Ascending aorta (tissue), 2 donors: ENCODE measurements around the gene SORCS3. TPM values are rescaled to one million over a fixed set of nuclear protein-coding genes. Genes with fewer than 3 reads are reported as not detected.

ENCODE experiments used
- DNase-seq, 2 donors: peaks; one replicate each; pipeline ENCODE4 v3.0.0-alpha.2; 2019; ENCODE audit warnings: low spot score in 2 of 2
- H3K27ac ChIP-seq, 2 donors: fragments of 200-600 bp; sonication (generic); one replicate each; pipeline ENCODE4 v1.5.1; 2016 to 2017; ENCODE audit warnings: mild to moderate bottlenecking in 1 of 2
- H3K27me3 ChIP-seq: fragments of 200-600 bp; sonication (generic); one replicate; pipeline ENCODE4 v1.5.1; 2017
- H3K36me3 ChIP-seq, 2 donors: fragments of 200-600 bp; sonication (generic); one replicate each; pipeline ENCODE4 v1.5.1; 2016
- H3K4me1 ChIP-seq, 2 donors: fragments of 200-600 bp; sonication (generic); one replicate each; pipeline ENCODE4 v1.5.1; 2016 to 2017; ENCODE audit warnings: mild to moderate bottlenecking in 1 of 2
- H3K4me3 ChIP-seq, 2 donors: fragments of 200-600 bp; sonication (generic); one replicate each; pipeline ENCODE4 v1.5.1; 2016 to 2017; ENCODE audit warnings: mild to moderate bottlenecking in 1 of 2
- H3K9me3 ChIP-seq, 2 donors: fragments of 200-600 bp; sonication (generic); one replicate each; pipeline ENCODE4 v1.5.1; 2016
- CTCF ChIP-seq, 3 experiments: fragments of 200-600 bp in 2 of 3; fragments of 450-650 bp in 1 of 3; sonication (generic) in 2 of 3; IDR thresholded peaks; one replicate each; pipeline ENCODE4 v1.5.1; 2016 to 2019; ENCODE audit warnings: antibody characterized with exemption in 3 of 3, mild to moderate bottlenecking in 1 of 3, moderate library complexity in 1 of 3
- intact Hi-C: fragments of 100-400 bp; cut with DNase I; formaldehyde crosslinking; loops from one replicate; pipeline ENCODE4 v1.15.1; 2023
- total RNA-seq: library from RNA; depleted of rRNA; stranded (reverse); fragments of >200 nt; gene quantifications from one replicate; pipeline ENCODE4 v1.1.0, GENCODE V29; 2016

SORCS3 gene
- total RNA-seq, 1 donor from 2014 or later = not detected

GRCh38 chr10:104622598-104623209, 18.4 kb upstream of the SORCS3 start:
- TF ChIP-seq CTCF (IDR thresholded peaks at IDR 0.05) = peak in 1 of 3 experiments; percentile 19
- Histone ChIP-seq H3K9me3 (no peaks in the 10 kb centered on the region), H3K36me3 (no peaks in the 10 kb centered on the region), H3K27ac (no peak overlapping the region), H3K4me3 (no peak overlapping the region), H3K4me1 (no peaks in the 10 kb centered on the region), H3K27me3 (no peaks in the 10 kb centered on the region)
- no peak for DNase-seq
- intact Hi-C loops = no loop called here

GRCh38 chr10:104630731-104631130, 10.4 kb upstream of the SORCS3 start:
- no peak for TF ChIP-seq CTCF (IDR thresholded peaks at IDR 0.05)
- H3K9me3 ChIP-seq = no peaks in the 10 kb centered on the region
- no peaks in the 10 kb centered on the region for H3K27me3 ChIP-seq
- H3K4me1 ChIP-seq = no peaks in the 10 kb centered on the region
- H3K36me3 ChIP-seq = no peaks in the 10 kb centered on the region
- no peak overlapping the region for H3K4me3 ChIP-seq
- H3K27ac ChIP-seq = no peak overlapping the region
- intact Hi-C loops = no loop called here
- DNase-seq = no peak

- H3K27ac ChIP-seq = no peak overlapping the region
- no peaks in the 10 kb centered on the region for H3K9me3 ChIP-seq
- TF ChIP-seq CTCF (IDR thresholded peaks at IDR 0.05) = no peak
- no peaks in the 10 kb centered on the region for H3K27me3 ChIP-seq
- intact Hi-C loops = no loop called here
- no peaks in the 10 kb centered on the region for H3K4me1 ChIP-seq
- H3K36me3 ChIP-seq = no peaks in the 10 kb centered on the region
- no peak for DNase-seq
- H3K4me3 ChIP-seq = no peak overlapping the region
These were observed 9.1 kb upstream of the SORCS3 start for GRCh38 chr10:104631946-104632345.

GRCh38 chr10:104638861-104639589, 2.1 kb upstream of the SORCS3 start:
- H3K27me3 ChIP-seq = peaks cover 8% of the 10 kb centered on the region
- DNase-seq = no peak
- TF ChIP-seq CTCF (IDR thresholded peaks at IDR 0.05) = peak in 1 of 3 experiments; percentile 14
- intact Hi-C loops = no loop called here
- H3K9me3 ChIP-seq = no peaks in the 10 kb centered on the region
- no peak overlapping the region for H3K4me3 ChIP-seq
- no peaks in the 10 kb centered on the region for H3K4me1 ChIP-seq
- no peaks in the 10 kb centered on the region for H3K36me3 ChIP-seq
- no peak overlapping the region for H3K27ac ChIP-seq

GRCh38 chr10:104639590-104640338, 1.3 kb upstream of the SORCS3 start:
- TF ChIP-seq CTCF (IDR thresholded peaks at IDR 0.05) = no peak
- H3K27me3 ChIP-seq = peaks cover 8% of the 10 kb centered on the region
- H3K27ac ChIP-seq = no peak overlapping the region
- DNase-seq = no peak
- no peaks in the 10 kb centered on the region for H3K36me3 ChIP-seq
- H3K9me3 ChIP-seq = no peaks in the 10 kb centered on the region
- intact Hi-C loops = no loop called here
- no peak overlapping the region for H3K4me3 ChIP-seq
- no peaks in the 10 kb centered on the region for H3K4me1 ChIP-seq
